Peyer's patch (tissue), 4 donors: ENCODE results near the gene RPS6KA5.

Experiments
- POLR2A ChIP-seq, 2 donors: fragments of 450-650 bp; IDR thresholded peaks; one replicate each; pipeline ENCODE4 v1.5.1; 2017; ENCODE audit warnings: antibody characterized with exemption in 2 of 2, mild to moderate bottlenecking in 2 of 2, moderate library complexity in 2 of 2
- TF ChIP-seq, protein P1 (sequence below), 6 experiments: fragments of 450-650 bp in 4 of 6; fragments of 200-600 bp in 2 of 6; sonication (generic) in 1 of 6; IDR thresholded peaks; one replicate each; pipeline ENCODE4 v1.5.1; 2017 to 2019; ENCODE audit warnings: antibody characterized with exemption in 6 of 6, mild to moderate bottlenecking in 3 of 6, moderate library complexity in 1 of 6

DNA sequence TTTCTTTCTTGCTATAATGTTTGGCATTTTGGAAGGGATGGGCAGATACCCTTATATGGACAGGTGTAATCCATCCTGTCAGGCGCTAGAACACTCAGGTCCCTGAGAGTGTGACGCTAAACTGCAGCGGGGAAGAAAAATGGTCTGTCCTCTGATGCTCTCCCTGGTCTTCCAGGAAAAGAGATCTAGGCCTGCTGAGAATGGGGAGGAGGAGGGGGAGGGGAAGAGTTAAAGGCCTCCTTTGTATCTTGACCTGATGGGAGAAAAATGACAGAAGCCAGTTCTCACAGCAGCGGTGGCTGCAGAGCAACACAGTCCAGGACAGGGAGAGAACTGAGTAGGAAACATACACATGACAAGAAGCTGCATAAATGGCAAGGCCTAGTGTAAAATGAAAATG, 61.1 kb downstream of the RPS6KA5 start:
- TF ChIP-seq, protein P1, sequence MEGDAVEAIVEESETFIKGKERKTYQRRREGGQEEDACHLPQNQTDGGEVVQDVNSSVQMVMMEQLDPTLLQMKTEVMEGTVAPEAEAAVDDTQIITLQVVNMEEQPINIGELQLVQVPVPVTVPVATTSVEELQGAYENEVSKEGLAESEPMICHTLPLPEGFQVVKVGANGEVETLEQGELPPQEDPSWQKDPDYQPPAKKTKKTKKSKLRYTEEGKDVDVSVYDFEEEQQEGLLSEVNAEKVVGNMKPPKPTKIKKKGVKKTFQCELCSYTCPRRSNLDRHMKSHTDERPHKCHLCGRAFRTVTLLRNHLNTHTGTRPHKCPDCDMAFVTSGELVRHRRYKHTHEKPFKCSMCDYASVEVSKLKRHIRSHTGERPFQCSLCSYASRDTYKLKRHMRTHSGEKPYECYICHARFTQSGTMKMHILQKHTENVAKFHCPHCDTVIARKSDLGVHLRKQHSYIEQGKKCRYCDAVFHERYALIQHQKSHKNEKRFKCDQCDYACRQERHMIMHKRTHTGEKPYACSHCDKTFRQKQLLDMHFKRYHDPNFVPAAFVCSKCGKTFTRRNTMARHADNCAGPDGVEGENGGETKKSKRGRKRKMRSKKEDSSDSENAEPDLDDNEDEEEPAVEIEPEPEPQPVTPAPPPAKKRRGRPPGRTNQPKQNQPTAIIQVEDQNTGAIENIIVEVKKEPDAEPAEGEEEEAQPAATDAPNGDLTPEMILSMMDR (IDR thresholded peaks at IDR 0.05) = no peak
- TF ChIP-seq POLR2A (IDR thresholded peaks at IDR 0.05) = no peak
